ENCODE results near the gene TJP3.

DNA sequence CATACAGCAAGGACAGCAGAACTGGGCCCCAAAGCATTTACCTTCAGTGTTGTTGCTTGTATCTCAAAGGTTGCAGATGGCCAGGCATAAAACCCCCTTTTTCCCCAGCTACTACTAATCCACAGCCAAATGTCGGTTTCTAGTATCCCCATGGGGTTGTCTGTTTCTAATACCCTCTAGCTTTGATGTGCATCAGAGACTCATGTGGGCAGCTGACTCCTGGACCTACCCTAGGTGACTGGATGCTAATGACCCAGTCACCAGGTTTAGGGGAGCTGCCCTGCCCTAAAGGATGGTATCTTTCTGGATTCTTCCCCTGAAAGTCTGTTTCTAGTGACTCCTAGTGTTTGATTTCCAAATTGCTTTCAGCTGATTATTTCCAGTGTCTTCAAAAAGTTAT is 23.9 kb downstream of the TJP3 start:
- TF ChIP-seq EZH2 (IDR thresholded peaks at IDR 0.05) (no peak), POLR2AphosphoS5 (IDR thresholded peaks at IDR 0.05; ENCODE audit: borderline replicate concordance, low read depth, low read length) (no peak), FOXP2 (optimal IDR thresholded peaks at IDR 0.05; ENCODE audit: control extremely low read depth, extremely low read length, insufficient read depth) (no peak)

Data from SK-N-MC (cell line).